Caco-2 (cell line): Measurements from ENCODE around the gene C1S. TPM values are rescaled to one million over a fixed set of nuclear protein-coding genes. Genes with fewer than 3 reads are reported as not detected.

Experiments
- BruUV-seq: library from RNA; stranded (reverse); fragments of 400-500 nt; replicated peaks from 2 replicates; lab custom pipeline; 2021; lab: Mats Ljungman, UMichigan
- CTCF ChIA-PET: fragments of 300-600 bp; sonication (Branson Sonifier 250); formaldehyde crosslinking; loops from one replicate; lab custom pipeline; 2022; ENCODE audit warnings: antibody characterized with exemption; lab: Charles Lee
- POLR2A ChIA-PET: fragments of 300-600 bp; sonication (Branson Sonifier 250); formaldehyde crosslinking; loops from one replicate; lab custom pipeline; 2022; ENCODE audit warnings: antibody characterized with exemption; lab: Charles Lee
- DNase-seq, 2 experiments: peaks; one replicate each; pipeline versions ENCODE4 v3.0.0 to v3.0.0-alpha.2; 2020 to 2022
- H3K27me3 ChIP-seq: replicated peaks from 2 replicates; pipeline ENCODE4 v1.6.0; 2011; ENCODE audit warnings: low read length; ENCODE audit not compliant: control insufficient read depth, insufficient read depth
- H3K36me3 ChIP-seq: 2 replicates; pipeline ENCODE4 v1.5.1; 2011; ENCODE audit warnings: low read length; ENCODE audit not compliant: control insufficient read depth, insufficient read depth
- H3K4me1 ChIP-seq: fragments of 250-450 bp; sonication (Bioruptor Pico); 2 replicates; pipeline ENCODE4 v1.5.1; 2020; ENCODE audit warnings: mild to moderate bottlenecking
- H3K4me3 ChIP-seq: 2 replicates; pipeline ENCODE4 v1.5.1; 2011; ENCODE audit warnings: low read depth, mild to moderate bottlenecking, control low read depth, low read length
- H3K9me3 ChIP-seq: fragments of 250-450 bp; sonication (Bioruptor Pico); 2 replicates; pipeline ENCODE4 v1.5.1; 2020; ENCODE audit warnings: mild to moderate bottlenecking, moderate library complexity
- H3K27ac Mint-ChIP-seq: one replicate; pipeline ENCODE4 v1.8.0; 2022; ENCODE audit warnings: mixed read lengths; ENCODE audit not compliant: unreplicated experiment
- H3K27me3 Mint-ChIP-seq: one replicate; pipeline ENCODE4 v1.8.0; 2022; ENCODE audit warnings: mixed read lengths; ENCODE audit not compliant: insufficient read depth, unreplicated experiment
- H3K36me3 Mint-ChIP-seq: one replicate; pipeline ENCODE4 v1.8.0; 2022; ENCODE audit warnings: mild to moderate bottlenecking, mixed read lengths; ENCODE audit not compliant: insufficient read depth, unreplicated experiment
- H3K4me1 Mint-ChIP-seq: one replicate; pipeline ENCODE4 v1.8.0; 2022; ENCODE audit warnings: low read depth, mixed read lengths; ENCODE audit not compliant: unreplicated experiment
- H3K4me3 Mint-ChIP-seq: one replicate; pipeline ENCODE4 v1.8.0; 2022; ENCODE audit warnings: mild to moderate bottlenecking, moderate library complexity, mixed read lengths; ENCODE audit not compliant: unreplicated experiment
- H3K9me3 Mint-ChIP-seq: one replicate; pipeline ENCODE4 v1.8.0; 2022; ENCODE audit warnings: mixed read lengths; ENCODE audit not compliant: unreplicated experiment
- intact Hi-C: fragments of 100-400 bp; cut with micrococcal nuclease; formaldehyde crosslinking; loops from one replicate; pipeline ENCODE4 v1.10.0; 2022; ENCODE audit not compliant: unreplicated experiment
- total RNA-seq: library from RNA; stranded (reverse); gene quantifications from 2 replicates; pipeline ENCODE4 v1.2.3, GENCODE V29; 2022
- TF ChIP-seq, protein P1 (sequence below), 2 experiments: fragments of 200-600 bp in 1 of 2; IDR thresholded peaks; 1 replicate in 1 of 2; 2 replicates in 1 of 2; pipeline versions ENCODE4 v1.5.1 to v1.8.0; 2011 to 2022; ENCODE audit warnings: antibody characterized with exemption in 1 of 2, control low read depth in 1 of 2, inconsistent platforms in 1 of 2, low read depth in 1 of 2, low read length in 1 of 2, mild to moderate bottlenecking in 1 of 2, moderate library complexity in 1 of 2; ENCODE audit not compliant: insufficient read depth in 1 of 2, severe bottlenecking in 1 of 2, unreplicated experiment in 1 of 2

Gene C1S
- total RNA-seq, 1 experiment from 2014 or later = 6.1 TPM

DNA sequence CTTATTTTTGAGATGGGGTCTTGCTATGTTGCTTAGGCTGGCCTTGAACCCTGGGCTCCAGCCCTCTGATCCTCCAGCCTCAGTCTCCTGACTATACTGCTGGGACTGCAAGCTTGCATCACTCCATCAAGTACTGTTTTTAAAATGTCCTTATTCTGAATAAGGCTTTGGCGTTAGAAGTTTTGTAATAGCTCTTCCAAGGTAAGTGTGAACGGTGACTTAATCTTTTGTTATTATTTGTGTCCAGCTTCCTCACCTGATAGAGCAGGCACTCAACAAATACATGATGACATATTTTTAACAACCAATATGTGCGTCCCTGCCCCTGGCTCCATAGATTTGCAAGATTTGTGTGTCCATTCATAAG is 47.1 kb downstream of the C1S start:
- Mint-ChIP-seq H3K36me3 (peaks cover 32% of the 10 kb centered on the region), H3K27ac (peak overlapping the region; percentile 74), H3K4me1 (peaks cover 12% of the 10 kb centered on the region), H3K9me3 (peaks cover 15% of the 10 kb centered on the region), H3K4me3 (peak overlapping the region; percentile 85), H3K27me3 (no peaks in the 10 kb centered on the region)
- peak overlapping the region; percentile 80 for H3K4me3 ChIP-seq
- intact Hi-C loops = loop anchor here (1.0 to 5.0 kb wide), 4 partner anchors 15 to 161 kb away; partner anchors contain the start of genes C1R and LPCAT3
- TF ChIP-seq, protein P1, sequence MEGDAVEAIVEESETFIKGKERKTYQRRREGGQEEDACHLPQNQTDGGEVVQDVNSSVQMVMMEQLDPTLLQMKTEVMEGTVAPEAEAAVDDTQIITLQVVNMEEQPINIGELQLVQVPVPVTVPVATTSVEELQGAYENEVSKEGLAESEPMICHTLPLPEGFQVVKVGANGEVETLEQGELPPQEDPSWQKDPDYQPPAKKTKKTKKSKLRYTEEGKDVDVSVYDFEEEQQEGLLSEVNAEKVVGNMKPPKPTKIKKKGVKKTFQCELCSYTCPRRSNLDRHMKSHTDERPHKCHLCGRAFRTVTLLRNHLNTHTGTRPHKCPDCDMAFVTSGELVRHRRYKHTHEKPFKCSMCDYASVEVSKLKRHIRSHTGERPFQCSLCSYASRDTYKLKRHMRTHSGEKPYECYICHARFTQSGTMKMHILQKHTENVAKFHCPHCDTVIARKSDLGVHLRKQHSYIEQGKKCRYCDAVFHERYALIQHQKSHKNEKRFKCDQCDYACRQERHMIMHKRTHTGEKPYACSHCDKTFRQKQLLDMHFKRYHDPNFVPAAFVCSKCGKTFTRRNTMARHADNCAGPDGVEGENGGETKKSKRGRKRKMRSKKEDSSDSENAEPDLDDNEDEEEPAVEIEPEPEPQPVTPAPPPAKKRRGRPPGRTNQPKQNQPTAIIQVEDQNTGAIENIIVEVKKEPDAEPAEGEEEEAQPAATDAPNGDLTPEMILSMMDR (IDR thresholded peaks at IDR 0.05; ENCODE audit: insufficient read depth in 1 of 2, low read depth in 1 of 2, low read length in 1 of 2, severe bottlenecking in 1 of 2, unreplicated experiment in 1 of 2) = no peak
- BruUV-seq = TSS peak; percentile 27
- no peaks in the 10 kb centered on the region for H3K4me1 ChIP-seq
- CTCF ChIA-PET = interaction anchor here (0.6 to 3.4 kb wide), 21 partner anchors 11 to 700 kb away, joined by 3 to 58 read pairs (median 6); partner anchors contain the start of genes C12orf57, C1R, C1S and LPCAT3
- peaks cover 15% of the 10 kb centered on the region for H3K9me3 ChIP-seq
- peak in 1 of 2 experiments; percentile 37 for DNase-seq
- H3K27me3 ChIP-seq = no peaks in the 10 kb centered on the region
- H3K36me3 ChIP-seq = peaks cover 3% of the 10 kb centered on the region
- POLR2A ChIA-PET = interaction anchor here (0.8 to 3.1 kb wide), 9 partner anchors 11 to 170 kb away, joined by 3 to 50 read pairs (median 4); partner anchors contain the start of genes C12orf57, C1S and RNU7-1

- Mint-ChIP-seq H3K27ac (peak overlapping the region; percentile 74), H3K9me3 (peaks cover 15% of the 10 kb centered on the region), H3K36me3 (peaks cover 32% of the 10 kb centered on the region), H3K4me3 (peak overlapping the region; percentile 85), H3K4me1 (peaks cover 12% of the 10 kb centered on the region), H3K27me3 (no peaks in the 10 kb centered on the region)
- peaks cover 15% of the 10 kb centered on the region for H3K9me3 ChIP-seq
- TF ChIP-seq, protein P1 (IDR thresholded peaks at IDR 0.05; ENCODE audit: insufficient read depth in 1 of 2, low read depth in 1 of 2, low read length in 1 of 2, severe bottlenecking in 1 of 2, unreplicated experiment in 1 of 2) = no peak
- H3K27me3 ChIP-seq = no peaks in the 10 kb centered on the region
- peak overlapping the region; percentile 80 for H3K4me3 ChIP-seq
- intact Hi-C loops = loop anchor here (1.0 to 5.0 kb wide), 4 partner anchors 16 to 162 kb away; partner anchors contain the start of genes C1R and LPCAT3
- POLR2A ChIA-PET = interaction anchor here (0.5 to 3.1 kb wide), 17 partner anchors 12 to 496 kb away, joined by 3 to 50 read pairs (median 3); partner anchors contain the start of genes C12orf57, C1S, PEX5 and RNU7-1
- DNase-seq = peak; percentile 91 to 94
- H3K36me3 ChIP-seq = peaks cover 3% of the 10 kb centered on the region; the same call in 1 of the 2 replicates
- no TSS peak for BruUV-seq
- no peaks in the 10 kb centered on the region for H3K4me1 ChIP-seq
- CTCF ChIA-PET = interaction anchor here (0.6 to 3.4 kb wide), 25 partner anchors 10 to 699 kb away, joined by 3 to 58 read pairs (median 5); partner anchors contain the start of genes C12orf57, C1R, C1S and LPCAT3
Measured at GRCh38 chr12:7108003-7108795, 47.7 kb downstream of the C1S start.
